ENCODE data around the gene CDCA7.
A peak's percentile ranks its signal among the peaks of the same experiment; 100 is the strongest.
"Not testable (repeated sequence)": the region's sequence is repeated elsewhere in the genome, so short reads cannot be mapped to it uniquely, and the experiment has no call there.

The CDCA7 gene

DNA sequence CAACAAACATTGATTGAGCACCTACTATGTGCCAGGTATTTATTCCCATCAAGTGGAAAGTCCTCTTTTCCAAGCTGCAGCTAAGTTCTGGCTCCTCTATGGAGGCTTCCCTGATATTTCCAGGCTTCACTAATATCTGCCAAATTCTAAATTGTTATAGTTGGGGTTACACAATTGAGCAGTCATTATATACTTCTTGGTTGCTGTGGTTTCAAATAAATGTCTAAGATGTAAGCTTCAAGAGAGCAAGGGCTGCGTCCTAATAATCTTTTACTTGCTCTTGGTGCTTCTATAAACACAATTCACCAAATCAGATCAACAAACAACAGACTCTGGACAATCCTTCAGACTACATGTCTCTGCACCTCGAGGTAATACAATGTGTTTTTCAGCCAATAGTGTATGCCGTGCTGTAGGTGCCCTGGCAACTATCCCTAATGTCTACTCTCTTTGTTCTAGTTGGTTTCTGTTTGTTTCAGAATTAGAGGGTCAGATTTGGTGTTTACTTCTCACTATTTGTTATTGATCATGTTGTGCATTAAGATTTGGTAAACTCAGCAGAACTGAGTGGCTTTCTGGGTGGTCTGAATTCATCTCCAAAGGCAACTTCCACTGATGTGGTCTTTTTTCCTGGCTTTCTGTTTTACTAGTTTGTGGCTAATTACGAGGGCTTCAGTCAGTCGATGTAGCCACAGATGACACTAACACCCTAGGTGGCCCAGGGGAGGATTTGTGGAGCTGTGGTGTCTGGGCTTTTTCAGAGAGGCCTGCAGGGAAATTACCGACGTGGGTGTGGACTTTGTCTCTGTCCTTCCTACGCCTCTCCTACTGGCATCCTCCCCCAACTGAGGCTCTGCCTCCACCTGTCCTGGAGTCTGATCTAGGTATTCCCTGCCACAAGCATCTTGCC, 50.4 kb downstream of the CDCA7 start:
- no peak for DNase-seq (ENCODE audit: low spot score)

DNA sequence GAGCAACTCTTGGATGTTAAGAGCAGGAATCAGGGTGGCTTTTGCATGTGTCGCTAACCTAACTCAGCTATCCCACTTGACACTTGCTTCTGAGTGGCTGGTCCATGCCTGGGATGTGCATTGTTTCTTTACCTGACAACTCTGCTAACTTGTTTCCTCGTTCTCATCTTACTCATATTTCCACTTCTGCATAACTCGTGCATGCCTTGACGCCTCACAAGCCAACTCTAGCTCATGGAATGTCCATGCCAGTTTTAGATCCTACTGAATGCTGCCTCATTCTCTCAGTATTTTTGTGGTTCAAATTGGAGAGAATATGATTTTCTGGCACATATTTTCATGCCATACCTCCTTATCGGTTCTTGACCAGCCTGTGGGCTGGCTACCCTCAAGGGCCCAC, 52.5 kb downstream of the CDCA7 start:
- DNase-seq (ENCODE audit: low spot score): no peak

DNA sequence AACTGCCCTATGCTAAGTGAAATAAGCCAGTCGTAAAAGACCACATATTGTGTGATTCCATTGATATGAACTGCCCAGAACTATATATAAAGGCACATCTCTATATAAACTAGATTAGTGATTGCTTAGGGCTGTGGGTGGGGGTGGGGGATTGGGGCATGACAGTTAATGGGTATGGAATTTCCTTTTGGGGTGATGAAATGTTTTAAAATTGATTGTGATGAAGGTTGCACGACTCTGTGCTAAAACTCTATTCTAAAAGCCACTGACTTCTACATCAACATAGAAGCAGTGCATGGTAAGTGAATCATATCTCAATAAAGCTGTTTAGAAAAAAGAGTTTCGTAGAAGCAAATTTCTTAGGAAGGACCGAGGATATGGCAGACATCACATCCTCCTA, 53.0 kb downstream of the CDCA7 start:
- no peak for DNase-seq (ENCODE audit: low spot score)

DNA sequence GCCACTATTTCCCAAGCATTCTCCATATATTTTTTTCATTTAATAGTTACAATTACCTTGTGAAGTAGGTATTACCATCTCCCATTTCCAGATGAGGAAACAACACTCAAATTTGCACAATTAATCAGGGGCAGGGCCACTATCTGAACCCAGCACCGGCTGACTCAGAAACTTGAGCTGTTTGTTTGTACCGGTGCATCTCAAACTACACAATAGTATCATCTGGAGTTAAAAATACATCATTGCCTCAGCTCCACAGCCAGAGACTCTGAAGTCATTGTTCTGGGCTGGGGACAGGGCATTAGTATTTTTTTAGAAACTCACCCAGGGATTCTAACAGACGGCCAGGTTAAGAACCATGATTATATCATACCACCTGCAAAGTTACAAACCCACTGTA, 55.9 kb downstream of the CDCA7 start:
- no peak for DNase-seq (ENCODE audit: low spot score)

DNA sequence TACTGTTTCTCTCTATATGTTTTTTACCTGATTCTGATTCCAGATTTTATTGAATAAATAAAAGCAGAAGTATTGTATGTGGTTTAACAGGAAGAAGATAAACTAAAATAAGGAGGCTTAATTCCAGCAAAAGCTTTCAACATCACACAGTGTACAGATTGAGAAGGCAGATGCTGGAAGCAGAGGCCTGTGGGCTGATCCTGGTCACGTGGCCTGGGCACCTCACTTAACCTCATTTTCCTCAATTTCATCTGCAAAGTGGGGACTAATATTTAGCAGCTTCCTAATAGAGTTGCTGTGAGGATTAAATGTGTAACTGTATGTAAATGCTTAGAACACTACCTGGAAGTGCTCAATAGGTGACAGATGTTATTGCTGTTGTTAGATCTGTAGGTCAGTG, 58.0 kb downstream of the CDCA7 start:
- no peak for DNase-seq (ENCODE audit: low spot score)

DNA sequence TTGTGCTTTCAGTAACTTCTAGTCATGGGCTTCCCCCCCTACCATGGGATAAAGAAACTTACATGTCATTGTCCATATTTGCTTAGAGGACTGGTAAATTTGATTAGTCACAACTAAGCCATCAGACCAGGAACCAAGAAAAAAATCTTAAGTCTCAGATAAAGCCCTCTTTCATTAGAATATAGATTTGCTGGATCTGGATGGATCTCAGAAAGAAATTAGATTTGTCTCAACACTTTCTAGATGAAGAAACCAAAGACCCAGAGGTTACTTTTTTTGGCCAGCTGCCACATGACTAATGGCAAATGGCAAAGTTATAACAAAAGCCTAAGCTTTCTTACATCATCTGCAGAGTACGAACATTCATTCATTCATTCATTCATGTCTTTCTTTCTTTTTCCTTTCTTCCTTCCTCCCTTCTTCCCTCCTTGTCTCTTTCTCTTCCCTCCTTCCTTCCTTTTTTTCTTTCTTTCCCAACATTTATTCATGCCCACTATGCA, 60.2 kb downstream of the CDCA7 start:
- no peak for DNase-seq (ENCODE audit: low spot score)

DNA sequence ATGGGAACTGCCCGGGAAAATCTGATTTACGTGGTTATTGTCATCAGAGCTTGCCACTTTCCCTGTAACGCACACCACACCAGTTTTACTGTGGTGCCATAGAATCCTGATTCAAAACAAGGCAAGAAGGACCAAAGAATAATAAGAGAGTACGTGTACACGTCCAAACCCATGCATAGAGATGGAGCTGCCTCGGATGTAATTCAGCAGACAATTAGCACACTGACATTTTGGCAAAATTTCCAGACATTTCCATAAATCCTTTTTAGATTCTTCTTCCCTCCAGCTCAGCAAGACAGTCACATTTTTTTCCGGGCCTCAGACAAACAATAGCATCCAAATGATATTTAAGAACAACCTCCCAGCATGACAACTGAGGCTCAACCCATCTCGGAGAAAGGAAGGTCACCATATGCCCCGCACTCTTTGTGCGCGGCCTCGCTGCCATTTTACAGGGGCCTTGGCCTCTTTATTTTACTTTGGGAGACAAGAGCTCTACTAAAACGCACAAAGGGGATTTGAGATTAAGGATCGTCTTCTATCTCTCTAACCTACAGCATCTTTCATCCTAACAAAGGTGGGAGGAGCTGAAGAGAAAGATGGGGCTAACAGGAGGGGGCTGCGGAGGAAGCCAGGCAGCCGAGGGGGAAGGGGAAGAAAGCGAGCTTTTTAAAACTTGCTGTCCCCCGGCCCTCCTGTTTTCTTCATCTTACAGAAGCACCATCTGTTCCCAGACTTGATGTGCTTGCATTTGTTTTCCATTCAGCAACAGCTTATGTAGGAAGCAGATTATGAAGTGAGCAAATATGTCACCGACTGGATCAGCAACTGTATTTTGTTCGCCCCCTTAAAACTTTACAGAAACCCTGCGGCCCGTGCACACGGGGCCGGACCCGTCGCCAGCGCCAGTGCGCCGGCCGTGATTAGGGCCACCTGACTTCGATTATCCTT, 61.0 kb downstream of the CDCA7 start:
- DNase-seq (ENCODE audit: low spot score): peak; percentile 54

DNA sequence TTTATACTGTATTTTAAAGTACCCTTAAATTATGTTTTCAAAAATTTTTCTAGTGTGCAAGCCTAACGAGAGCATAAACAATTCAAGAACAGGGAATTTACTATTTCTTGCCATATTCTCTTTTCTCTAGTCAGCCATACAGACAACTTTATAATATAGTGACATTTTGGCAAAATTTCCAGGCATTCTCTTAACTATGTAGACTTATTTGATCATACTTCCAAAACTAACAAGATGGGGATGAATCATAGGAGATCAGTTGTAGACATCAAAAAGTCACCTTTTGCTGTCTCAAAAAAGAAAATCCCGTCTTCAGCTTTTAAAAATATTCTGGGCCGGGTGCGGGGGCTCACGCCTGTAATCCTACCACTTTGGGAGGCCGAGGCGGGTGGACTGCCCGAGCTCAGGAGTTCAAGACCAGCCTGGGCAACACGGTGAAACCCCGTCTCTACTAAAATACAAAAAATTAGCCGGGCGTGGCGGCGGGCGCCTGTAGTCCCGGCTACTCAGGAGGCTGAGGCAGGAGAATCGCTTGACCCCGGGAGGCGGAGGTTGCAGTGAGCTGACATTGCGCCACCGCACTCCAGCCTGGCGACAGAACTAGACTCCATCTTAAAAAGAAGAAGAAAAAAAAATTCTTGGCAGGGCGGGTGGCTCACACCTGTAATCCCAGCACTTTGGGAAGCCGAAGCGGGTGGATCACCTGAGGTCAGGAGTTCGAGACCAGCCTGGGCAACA, 61.9 kb downstream of the CDCA7 start:
- DNase-seq (ENCODE audit: low spot score): not testable (repeated sequence)

DNA sequence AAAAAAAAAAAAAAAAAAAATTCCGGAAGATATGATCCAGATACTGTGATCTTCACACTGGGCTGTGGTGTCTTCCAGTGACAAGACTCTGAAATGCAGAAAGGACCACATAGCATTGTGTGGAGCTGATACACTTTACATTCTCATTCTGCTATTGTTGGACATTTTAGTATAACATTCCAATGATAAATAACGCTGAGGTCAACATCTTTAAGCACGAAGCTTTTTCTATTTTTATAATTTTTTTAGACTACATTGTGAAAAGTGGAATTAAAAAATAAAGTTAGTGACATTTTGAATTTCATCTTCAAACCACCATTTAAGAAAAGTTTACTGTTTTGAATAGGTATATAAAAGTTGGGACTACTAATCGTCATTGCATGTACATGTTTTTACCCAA, 62.7 kb downstream of the CDCA7 start:
- no peak for DNase-seq (ENCODE audit: low spot score)

DNA sequence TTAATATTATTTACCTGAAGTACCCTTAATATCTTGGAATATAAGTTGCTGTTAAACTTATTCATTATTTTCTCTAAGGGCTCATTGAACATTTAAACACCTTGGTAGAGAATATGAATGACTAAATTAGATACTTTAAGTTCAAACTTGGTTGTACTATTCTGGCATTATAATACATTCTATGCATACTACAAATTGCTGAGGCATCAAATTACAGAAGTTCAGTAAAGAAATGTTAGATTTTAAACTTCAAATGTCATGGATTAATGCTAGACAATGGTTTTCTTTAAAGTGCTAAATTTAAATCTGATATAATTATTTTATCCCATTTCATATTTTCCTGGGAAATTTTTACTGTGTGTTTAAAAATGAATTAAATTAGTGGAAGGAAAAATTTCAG, 63.1 kb downstream of the CDCA7 start:
- no peak for DNase-seq (ENCODE audit: low spot score)
